HG02981 (cell line): ENCODE results near the gene FHAD1.

ENCODE experiments used
- ATAC-seq: cut with Tn5 transposase; IDR thresholded peaks from one replicate; pipeline ENCODE4 v1.9.1; 2021; ENCODE audit warnings: mild to moderate bottlenecking, moderate library complexity; ENCODE audit not compliant: unreplicated experiment

FHAD1 gene

GRCh38 chr1:15390667-15391066, 143.6 kb downstream of the FHAD1 start:
- ATAC-seq, result no peak

- no peak for ATAC-seq
Measured at GRCh38 chr1:15391366-15391765, 144.3 kb downstream of the FHAD1 start.

- no peak for ATAC-seq
Measured at GRCh38 chr1:15393475-15394257, 146.6 kb downstream of the FHAD1 start.

- ATAC-seq, result no peak
Measured at GRCh38 chr1:15394258-15394690, 147.3 kb downstream of the FHAD1 start.

GRCh38 chr1:15397236-15397635, 150.2 kb downstream of the FHAD1 start:
- ATAC-seq, result no peak

- ATAC-seq, result no peak
Measured at GRCh38 chr1:15399710-15400109, 152.7 kb downstream of the FHAD1 start.

- no peak for ATAC-seq
Measured at GRCh38 chr1:15400627-15401026, 153.6 kb downstream of the FHAD1 start.

- no peak for ATAC-seq
Measured at GRCh38 chr1:15401391-15402055, 154.5 kb downstream of the FHAD1 start.

GRCh38 chr1:15402809-15403450, 155.9 kb downstream of the FHAD1 start:
- ATAC-seq, result no peak

GRCh38 chr1:15403962-15404580, 157.0 kb downstream of the FHAD1 start:
- ATAC-seq, result no peak

GRCh38 chr1:15405106-15405850, 158.3 kb downstream of the FHAD1 start:
- no peak for ATAC-seq

- ATAC-seq, result no peak
Measured at GRCh38 chr1:15406614-15407559, 159.9 kb downstream of the FHAD1 start.

- ATAC-seq, result no peak
Measured at GRCh38 chr1:15407580-15407979, 160.6 kb downstream of the FHAD1 start.

- ATAC-seq, result no peak
Measured at GRCh38 chr1:15408890-15409387, 161.9 kb downstream of the FHAD1 start.

GRCh38 chr1:15409388-15410222, 162.6 kb downstream of the FHAD1 start, which contains the start of gene EFHD2:
Gene EFHD2 (plus strand): TSS chr1:15409888. CDS start chr1:15409972, 84 bp downstream.
- ATAC-seq, result peak; percentile 68

GRCh38 chr1:15410223-15410883, 163.3 kb downstream of the FHAD1 start:
- no peak for ATAC-seq

GRCh38 chr1:15410884-15411245, 163.8 kb downstream of the FHAD1 start:
- no peak for ATAC-seq

GRCh38 chr1:15411593-15412137, 164.6 kb downstream of the FHAD1 start:
- ATAC-seq, result peak; percentile 52
